ES-I3 (cell line): ENCODE measurements around the gene SERPINA1.

Source experiments
- H3K36me3 ChIP-seq: 2 replicates; pipeline ENCODE4 v1.6.1; 2013; ENCODE audit warnings: mild to moderate bottlenecking, low read length, control low read depth, moderate library complexity; ENCODE audit not compliant: insufficient read depth
- H3K4me1 ChIP-seq: 2 replicates; pipeline ENCODE4 v1.6.1; 2013; ENCODE audit warnings: mild to moderate bottlenecking, control low read depth, low read length; ENCODE audit not compliant: insufficient read depth
- H3K9ac ChIP-seq: 2 replicates; pipeline ENCODE4 v1.6.1; 2013; ENCODE audit warnings: low read depth, mild to moderate bottlenecking, low read length, moderate library complexity
- H3K9me3 ChIP-seq: 2 replicates; pipeline ENCODE4 v1.6.1; 2013; ENCODE audit warnings: mild to moderate bottlenecking, low read length, moderate library complexity; ENCODE audit not compliant: control insufficient read depth, insufficient read depth

The SERPINA1 gene

DNA sequence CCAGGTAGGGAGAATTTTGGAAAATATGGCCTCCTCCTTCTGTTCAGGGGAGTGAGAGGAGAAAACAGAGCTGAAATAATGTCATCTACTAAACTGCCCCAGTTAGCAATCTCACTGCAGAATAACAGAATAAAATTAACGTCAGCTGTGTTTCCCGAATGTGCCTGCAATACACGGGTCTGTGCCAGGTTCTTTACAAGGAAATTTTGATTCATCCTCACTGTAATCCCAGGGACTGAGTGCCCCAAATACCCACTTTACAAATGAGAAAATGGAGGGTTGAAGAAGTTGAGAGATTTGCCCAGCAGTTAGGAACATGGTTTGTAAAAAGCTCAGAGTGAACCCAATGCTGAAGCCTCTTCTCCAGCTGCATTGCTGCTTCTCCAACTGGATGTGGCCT is 44.0 kb downstream of the SERPINA1 start:
- Histone ChIP-seq H3K36me3 (no peaks in the 10 kb centered on the region), H3K9ac (no peak overlapping the region), H3K4me1 (no peaks in the 10 kb centered on the region; the same call in 1 of the 2 replicates), H3K9me3 (no peaks in the 10 kb centered on the region)

- no peaks in the 10 kb centered on the region for H3K9me3 ChIP-seq
- H3K36me3 ChIP-seq = no peaks in the 10 kb centered on the region
- H3K4me1 ChIP-seq = no peaks in the 10 kb centered on the region; the same call in 1 of the 2 replicates
- H3K9ac ChIP-seq = no peak overlapping the region
These were observed 45.0 kb downstream of the SERPINA1 start for GRCh38 chr14:94343238-94344005.

- H3K4me1 ChIP-seq = no peaks in the 10 kb centered on the region; the same call in 1 of the 2 replicates
- no peaks in the 10 kb centered on the region for H3K36me3 ChIP-seq
- no peak overlapping the region for H3K9ac ChIP-seq
- H3K9me3 ChIP-seq = peaks cover 2% of the 10 kb centered on the region; the same call in 1 of the 2 replicates
These were observed 46.0 kb downstream of the SERPINA1 start for GRCh38 chr14:94342334-94342934.

DNA sequence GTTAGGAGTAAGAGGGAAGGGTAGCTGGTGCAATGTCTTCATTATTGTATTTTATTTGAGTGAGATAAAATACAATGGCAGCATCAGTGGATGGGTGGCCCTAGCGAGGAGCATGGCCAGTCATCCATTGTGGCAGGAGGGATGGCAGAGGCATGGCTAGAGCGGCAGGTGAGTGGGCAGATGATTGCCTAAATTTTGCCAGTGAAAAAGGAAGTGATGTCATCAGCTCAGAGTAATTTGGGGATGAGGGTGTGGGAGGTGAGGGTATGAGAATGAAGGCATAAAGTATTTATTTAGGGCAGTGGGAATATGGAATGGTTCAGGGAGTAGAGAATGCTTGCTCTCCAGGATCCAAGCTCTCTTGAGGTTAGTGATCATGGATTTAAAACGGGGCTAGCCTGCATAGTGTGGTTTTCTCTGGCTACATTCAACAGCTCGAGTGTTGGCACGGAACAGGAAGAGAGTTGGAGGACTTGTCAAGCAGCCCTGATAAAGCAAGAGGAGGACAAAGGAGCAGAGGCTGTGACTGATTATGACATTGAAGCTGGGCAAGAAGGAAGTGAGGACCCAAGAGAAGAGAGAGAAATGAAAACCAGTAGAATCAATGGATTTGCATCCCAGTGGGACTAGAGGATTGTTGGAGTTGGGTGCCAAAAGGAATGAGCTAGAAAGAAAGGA is 46.6 kb downstream of the SERPINA1 start:
- Histone ChIP-seq H3K36me3 (no peaks in the 10 kb centered on the region), H3K9me3 (peaks cover 2% of the 10 kb centered on the region; the same call in 1 of the 2 replicates), H3K4me1 (no peaks in the 10 kb centered on the region; the same call in 1 of the 2 replicates), H3K9ac (no peak overlapping the region)

GRCh38 chr14:94340533-94340932 is 47.9 kb downstream of the SERPINA1 start:
- peaks cover 4% of the 10 kb centered on the region; the same call in 1 of the 2 replicates for H3K9me3 ChIP-seq
- H3K9ac ChIP-seq = no peak overlapping the region
- no peaks in the 10 kb centered on the region; the same call in 1 of the 2 replicates for H3K4me1 ChIP-seq

DNA sequence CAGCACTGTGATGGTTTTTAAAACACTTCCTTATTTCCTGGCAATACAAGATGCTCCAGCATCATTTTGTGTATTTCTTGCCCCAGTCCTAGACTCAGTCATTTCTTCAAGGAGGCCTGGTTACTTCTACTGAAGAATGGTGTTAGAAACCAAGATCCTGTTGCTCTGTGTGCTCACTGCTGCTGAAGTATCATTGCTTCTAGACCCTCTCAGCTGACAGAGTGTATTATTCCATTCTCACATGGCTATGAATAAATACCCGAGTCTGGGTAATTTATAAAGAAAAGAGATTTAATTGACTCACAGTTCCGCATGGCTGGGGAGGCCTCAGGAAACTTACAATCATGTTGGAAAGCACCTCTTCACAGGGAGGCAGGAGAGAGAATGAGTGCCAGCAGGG is 50.4 kb downstream of the SERPINA1 start:
- peaks cover 5% of the 10 kb centered on the region; the same call in 1 of the 2 replicates for H3K9me3 ChIP-seq
- no peaks in the 10 kb centered on the region for H3K36me3 ChIP-seq
- H3K9ac ChIP-seq = no peak overlapping the region
- no peaks in the 10 kb centered on the region for H3K4me1 ChIP-seq

More at GRCh38 chr14:94340533-94340932, 47.9 kb downstream of the SERPINA1 start:
- H3K36me3 ChIP-seq = no peaks in the 10 kb centered on the region

GRCh38 chr14:94337274-94337673 is 51.1 kb downstream of the SERPINA1 start:
- H3K9ac ChIP-seq = no peak overlapping the region
- no peaks in the 10 kb centered on the region for H3K4me1 ChIP-seq
- no peaks in the 10 kb centered on the region for H3K36me3 ChIP-seq
- H3K9me3 ChIP-seq = peaks cover 5% of the 10 kb centered on the region; the same call in 1 of the 2 replicates

- H3K36me3 ChIP-seq = no peaks in the 10 kb centered on the region
- H3K9me3 ChIP-seq = peaks cover 5% of the 10 kb centered on the region; the same call in 1 of the 2 replicates
- no peaks in the 10 kb centered on the region for H3K4me1 ChIP-seq
- no peak overlapping the region for H3K9ac ChIP-seq
These were observed 53.5 kb downstream of the SERPINA1 start for GRCh38 chr14:94334872-94335271.

DNA sequence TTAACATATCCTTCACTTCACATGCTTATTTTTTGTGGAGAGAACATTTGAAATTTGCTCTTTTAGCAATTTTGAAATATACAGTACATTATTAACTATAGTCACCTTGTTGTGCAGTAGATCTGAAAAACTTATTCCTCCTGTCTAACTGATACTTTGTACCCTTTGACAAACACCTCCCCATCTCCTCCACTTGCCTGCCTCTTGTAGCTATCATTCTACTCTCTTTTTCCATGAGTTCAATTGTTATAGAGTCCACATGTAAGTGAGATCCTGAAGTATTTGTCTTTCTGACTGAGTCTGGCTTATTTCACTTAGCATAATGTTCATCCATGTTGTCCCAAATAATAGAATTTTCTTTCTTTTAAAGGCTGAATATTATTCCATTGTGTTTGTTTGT is 55.8 kb downstream of the SERPINA1 start:
- Histone ChIP-seq H3K9ac (no peak overlapping the region), H3K9me3 (peaks cover 3% of the 10 kb centered on the region; the same call in 1 of the 2 replicates), H3K36me3 (no peaks in the 10 kb centered on the region), H3K4me1 (no peaks in the 10 kb centered on the region)

- no peaks in the 10 kb centered on the region for H3K36me3 ChIP-seq
- H3K9ac ChIP-seq = no peak overlapping the region
- H3K4me1 ChIP-seq = no peaks in the 10 kb centered on the region
- H3K9me3 ChIP-seq = peaks cover 3% of the 10 kb centered on the region; the same call in 1 of the 2 replicates
These were observed 56.3 kb downstream of the SERPINA1 start for GRCh38 chr14:94332063-94332583.

GRCh38 chr14:94331462-94331861 is 56.9 kb downstream of the SERPINA1 start:
- Histone ChIP-seq H3K9ac (no peak overlapping the region), H3K9me3 (peaks cover 3% of the 10 kb centered on the region; the same call in 1 of the 2 replicates), H3K4me1 (no peaks in the 10 kb centered on the region), H3K36me3 (no peaks in the 10 kb centered on the region)

GRCh38 chr14:94330857-94331256 is 57.5 kb downstream of the SERPINA1 start:
- H3K4me1 ChIP-seq = no peaks in the 10 kb centered on the region
- no peak overlapping the region for H3K9ac ChIP-seq
- peaks cover 3% of the 10 kb centered on the region; the same call in 1 of the 2 replicates for H3K9me3 ChIP-seq
- H3K36me3 ChIP-seq = no peaks in the 10 kb centered on the region

- no peaks in the 10 kb centered on the region for H3K4me1 ChIP-seq
- H3K9me3 ChIP-seq = 0 out of 2 replicates have a peak, but pooled peaks cover under 1% of the 10 kb centered on the region
- no peaks in the 10 kb centered on the region for H3K36me3 ChIP-seq
- H3K9ac ChIP-seq = no peak overlapping the region
These were observed 58.0 kb downstream of the SERPINA1 start for GRCh38 chr14:94330432-94330831.

- H3K9ac ChIP-seq = no peak overlapping the region
- H3K9me3 ChIP-seq = no peaks in the 10 kb centered on the region
- H3K36me3 ChIP-seq = no peaks in the 10 kb centered on the region
- no peaks in the 10 kb centered on the region for H3K4me1 ChIP-seq
These were observed 58.5 kb downstream of the SERPINA1 start for GRCh38 chr14:94329857-94330256.
